ENCODE data around the gene SLC6A9. TPM values are rescaled to one million over a fixed set of nuclear protein-coding genes. Genes with fewer than 3 reads are reported as not detected.

The SLC6A9 gene
- total RNA-seq, 3 donors from 2014 or later, result 21.1 to 52.5 (median 38.1) TPM

DNA sequence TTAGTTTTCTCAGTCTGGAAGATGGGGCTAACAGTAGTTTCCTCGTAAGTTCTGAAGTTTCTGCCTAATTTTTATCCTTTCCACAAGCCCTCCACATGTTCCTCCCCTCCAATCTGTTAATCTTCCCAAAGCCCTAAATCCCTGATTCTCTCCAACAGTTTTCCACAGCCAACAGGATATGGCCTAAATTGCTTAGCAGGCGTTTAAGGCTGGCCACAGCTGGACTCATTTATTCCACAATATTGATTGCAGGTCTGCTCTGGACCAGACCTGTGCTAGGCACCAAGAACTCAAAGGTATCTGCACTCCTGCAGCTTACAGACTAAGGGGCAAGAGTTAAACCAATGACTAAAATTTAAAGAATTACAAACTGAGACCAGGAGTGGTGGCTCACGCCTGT lies 3.9 kb downstream of the SLC6A9 start:
- no peak overlapping the region for H3K4me3 ChIP-seq
- intact Hi-C loops (cut with DNase I, micrococcal nuclease), result no loop called here
- no peak for ATAC-seq
- TF ChIP-seq, protein P1, sequence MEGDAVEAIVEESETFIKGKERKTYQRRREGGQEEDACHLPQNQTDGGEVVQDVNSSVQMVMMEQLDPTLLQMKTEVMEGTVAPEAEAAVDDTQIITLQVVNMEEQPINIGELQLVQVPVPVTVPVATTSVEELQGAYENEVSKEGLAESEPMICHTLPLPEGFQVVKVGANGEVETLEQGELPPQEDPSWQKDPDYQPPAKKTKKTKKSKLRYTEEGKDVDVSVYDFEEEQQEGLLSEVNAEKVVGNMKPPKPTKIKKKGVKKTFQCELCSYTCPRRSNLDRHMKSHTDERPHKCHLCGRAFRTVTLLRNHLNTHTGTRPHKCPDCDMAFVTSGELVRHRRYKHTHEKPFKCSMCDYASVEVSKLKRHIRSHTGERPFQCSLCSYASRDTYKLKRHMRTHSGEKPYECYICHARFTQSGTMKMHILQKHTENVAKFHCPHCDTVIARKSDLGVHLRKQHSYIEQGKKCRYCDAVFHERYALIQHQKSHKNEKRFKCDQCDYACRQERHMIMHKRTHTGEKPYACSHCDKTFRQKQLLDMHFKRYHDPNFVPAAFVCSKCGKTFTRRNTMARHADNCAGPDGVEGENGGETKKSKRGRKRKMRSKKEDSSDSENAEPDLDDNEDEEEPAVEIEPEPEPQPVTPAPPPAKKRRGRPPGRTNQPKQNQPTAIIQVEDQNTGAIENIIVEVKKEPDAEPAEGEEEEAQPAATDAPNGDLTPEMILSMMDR (IDR thresholded peaks at IDR 0.05), result no peak
- H3K4me1 ChIP-seq (ENCODE audit: low read depth), result peaks cover 46% of the 10 kb centered on the region
- H3K36me3 ChIP-seq (ENCODE audit: low read depth), result no peaks in the 10 kb centered on the region
- H3K9me3 ChIP-seq, result no peaks in the 10 kb centered on the region
- no peak for DNase-seq

DNA sequence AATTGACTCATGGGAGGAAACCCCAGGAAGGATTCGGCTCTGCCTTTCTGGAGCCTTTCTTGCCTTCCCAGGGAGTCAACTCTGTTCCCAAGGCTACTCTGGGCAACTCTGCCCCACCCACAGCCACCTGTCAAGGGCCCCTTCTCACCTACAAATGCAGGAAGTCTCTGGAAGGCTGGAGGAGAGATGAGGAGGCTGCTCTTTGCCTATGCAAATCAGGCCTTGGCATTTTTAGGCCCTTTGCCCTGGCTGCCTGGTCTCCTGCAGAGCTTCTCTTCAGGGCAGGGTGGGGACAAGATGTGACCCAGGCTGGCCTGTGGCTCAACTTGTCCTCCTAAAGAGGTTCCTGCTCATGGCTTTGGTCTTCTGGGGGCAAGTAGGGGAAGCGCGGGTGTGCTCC lies 5.4 kb downstream of the SLC6A9 start:
- intact Hi-C loops (cut with DNase I, micrococcal nuclease), result no loop called here
- no peaks in the 10 kb centered on the region for H3K9me3 ChIP-seq
- no peak overlapping the region for H3K4me3 ChIP-seq
- H3K4me1 ChIP-seq (ENCODE audit: low read depth), result peaks cover 38% of the 10 kb centered on the region
- TF ChIP-seq, protein P1 (IDR thresholded peaks at IDR 0.05), result no peak
- no peaks in the 10 kb centered on the region for H3K36me3 ChIP-seq (ENCODE audit: low read depth)
- ATAC-seq (peak; percentile 61), DNase-seq (peak; percentile 76 to 82 (median 82))

DNA sequence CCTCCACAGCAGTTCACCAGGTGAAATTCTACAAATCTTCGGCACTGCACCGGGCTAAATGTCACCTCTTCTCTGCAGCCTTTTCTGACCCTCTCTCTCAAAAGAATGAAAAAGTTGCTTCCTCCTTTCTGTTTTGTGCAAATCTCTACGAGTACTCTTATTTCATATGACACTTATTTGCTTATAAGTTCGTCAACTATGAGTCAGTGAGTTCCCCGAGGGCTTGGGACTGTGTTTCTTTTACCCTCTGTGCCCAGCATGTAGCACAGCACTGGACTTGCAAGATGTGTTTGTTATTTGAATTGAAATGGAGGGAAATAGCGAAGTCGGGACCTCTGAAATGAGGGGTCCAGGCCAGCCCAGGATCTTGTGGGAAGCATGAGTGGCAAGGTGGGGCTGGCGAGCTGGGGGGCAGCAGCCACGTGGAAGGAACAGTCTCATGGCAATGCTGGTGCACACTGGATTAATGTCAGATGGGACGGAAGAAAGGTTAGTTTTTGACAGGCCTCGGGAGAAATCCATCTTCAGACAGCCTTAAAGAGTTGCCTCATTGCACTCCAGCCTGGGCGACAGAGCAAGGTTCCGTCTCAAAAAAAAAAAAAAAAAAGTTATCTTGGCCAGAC lies 6.2 kb downstream of the SLC6A9 start:
- no peaks in the 10 kb centered on the region for H3K9me3 ChIP-seq
- DNase-seq, result peak in 2 of 3 donors; percentile 16 to 34
- H3K4me1 ChIP-seq (ENCODE audit: low read depth), result peaks cover 38% of the 10 kb centered on the region
- no peak overlapping the region for H3K4me3 ChIP-seq
- H3K36me3 ChIP-seq (ENCODE audit: low read depth), result no peaks in the 10 kb centered on the region
- TF ChIP-seq, protein P1 (IDR thresholded peaks at IDR 0.05), result no peak
- intact Hi-C loops (cut with DNase I, micrococcal nuclease), result no loop called here
- no peak for ATAC-seq

DNA sequence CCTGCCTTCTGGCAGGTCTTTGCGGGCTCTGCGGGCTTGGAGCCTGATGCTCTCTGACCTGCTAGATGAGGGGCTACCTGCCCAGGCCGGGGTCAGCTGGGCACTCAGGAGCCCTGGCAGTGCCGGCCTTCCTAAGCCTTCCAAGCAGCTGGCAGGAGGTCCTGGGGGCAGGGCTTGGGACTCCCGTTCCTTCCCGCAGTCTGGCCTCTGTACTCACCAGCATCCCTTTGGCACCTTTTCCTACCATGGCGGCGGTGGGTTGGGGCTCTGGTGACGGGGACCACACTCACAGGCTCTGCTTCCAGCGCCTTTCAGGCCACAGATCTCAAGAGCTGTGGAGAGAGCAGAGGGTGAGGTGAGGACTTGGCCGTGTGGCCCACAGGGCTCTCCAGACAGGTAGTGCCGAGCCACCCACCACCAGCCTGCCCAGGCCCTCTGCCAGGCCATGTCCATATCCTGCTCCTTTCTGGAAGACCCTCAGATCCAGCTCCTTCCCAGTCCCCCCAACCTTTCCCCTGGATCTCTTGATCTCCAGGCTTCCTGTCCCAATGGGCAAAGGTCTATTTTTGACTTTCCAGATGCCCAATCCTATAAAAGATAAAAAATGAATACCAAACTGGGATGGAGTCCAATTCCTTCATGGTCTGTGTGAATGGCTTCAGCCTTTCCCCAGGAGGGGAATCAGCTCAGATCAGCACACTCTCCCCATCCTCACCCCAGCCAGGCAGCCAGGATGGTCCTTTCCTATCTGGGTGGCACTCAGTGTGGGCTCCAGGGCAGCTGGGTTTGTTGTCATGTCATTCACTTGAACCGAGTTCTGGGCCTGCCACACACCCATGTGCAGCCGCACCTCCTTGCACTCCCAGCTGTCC lies 7.0 kb downstream of the SLC6A9 start:
- Histone ChIP-seq H3K4me1 (ENCODE audit: low read depth) (peaks cover 33% of the 10 kb centered on the region), H3K36me3 (ENCODE audit: low read depth) (no peaks in the 10 kb centered on the region), H3K4me3 (no peak overlapping the region), H3K9me3 (no peaks in the 10 kb centered on the region)
- intact Hi-C loops (cut with DNase I, micrococcal nuclease), result no loop called here
- TF ChIP-seq, protein P1 (IDR thresholded peaks at IDR 0.05), result no peak
- ATAC-seq, result no peak
- DNase-seq, result peak in 2 of 3 donors; percentile 30 to 45

DNA sequence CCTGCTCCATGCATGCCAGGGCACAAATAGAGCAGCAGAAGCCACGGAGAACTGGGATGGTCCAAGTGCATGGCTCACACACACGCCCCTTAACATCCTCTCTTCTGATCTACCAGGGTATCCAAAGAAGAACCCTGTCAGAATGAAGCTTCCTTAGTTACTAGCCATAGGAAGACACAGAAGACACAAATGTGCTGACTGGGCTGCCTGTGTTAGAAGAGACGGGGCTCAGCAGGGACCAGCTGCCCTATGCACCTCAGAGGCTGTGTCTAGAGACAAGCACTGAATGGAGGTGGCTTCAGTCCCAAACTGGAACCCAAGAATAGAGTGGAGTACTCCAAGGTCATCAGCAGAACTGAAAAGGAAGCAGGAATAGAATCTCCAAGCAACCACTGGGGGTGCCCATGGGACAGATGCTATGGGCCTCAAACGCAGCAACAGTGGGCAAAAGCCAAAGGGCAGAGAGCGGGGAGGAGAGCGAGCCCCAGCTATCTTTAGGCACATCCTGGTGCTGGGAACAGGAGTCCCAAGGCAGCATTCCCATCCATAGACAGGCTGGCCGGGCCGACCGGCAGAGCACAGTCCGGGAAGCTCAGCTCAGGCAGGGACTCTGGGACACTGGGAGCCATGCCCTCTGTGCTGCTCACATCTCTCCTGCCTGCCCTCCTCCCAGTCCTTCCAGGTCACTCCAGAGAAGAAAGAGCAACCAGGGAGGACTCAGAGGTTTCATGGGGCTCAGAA lies 9.5 kb downstream of the SLC6A9 start:
- intact Hi-C loops (cut with DNase I, micrococcal nuclease), result no loop called here
- TF ChIP-seq, protein P1 (IDR thresholded peaks at IDR 0.05), result no peak
- Histone ChIP-seq H3K9me3 (no peaks in the 10 kb centered on the region), H3K36me3 (ENCODE audit: low read depth) (no peaks in the 10 kb centered on the region), H3K4me3 (no peak overlapping the region), H3K4me1 (ENCODE audit: low read depth) (peaks cover 13% of the 10 kb centered on the region)
- no peak for ATAC-seq
- peak in 2 of 3 donors; percentile 10 to 22 for DNase-seq
